ENCODE data around the gene TLR5. TPM values are rescaled to one million over a fixed set of nuclear protein-coding genes. Genes with fewer than 3 reads are reported as not detected.
"Not testable (repeated sequence)": the region's sequence is repeated elsewhere in the genome, so short reads cannot be mapped to it uniquely, and the experiment has no call there.

TLR5 gene
- total and polyA plus RNA-seq, 9 donors = 7.7 to 38.8 (median 22.3) TPM

DNA sequence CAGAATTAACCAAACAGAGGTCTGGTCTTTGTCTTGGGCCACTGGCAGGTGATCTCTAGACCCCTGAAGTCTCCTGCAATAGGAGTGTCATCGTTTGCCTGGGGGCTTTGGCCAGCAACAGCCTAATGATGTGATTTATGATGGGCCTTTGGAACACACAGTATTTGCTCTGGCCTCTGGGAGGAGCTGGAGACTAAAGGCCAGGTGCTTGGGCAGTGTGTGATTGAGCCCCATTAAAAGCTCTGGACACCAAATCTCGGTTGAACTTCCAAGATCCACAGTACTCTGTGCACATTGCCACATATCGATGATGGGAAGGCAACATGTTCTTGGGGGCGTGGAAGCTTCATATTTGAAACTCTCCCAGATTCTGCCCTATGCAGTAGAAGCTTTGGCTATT, 32.0 kb upstream of the TLR5 start:
- Histone ChIP-seq H3K9me3 (no peaks in the 10 kb centered on the region), H3K4me1 (ENCODE audit: insufficient read depth) (no peaks in the 10 kb centered on the region), H3K4me3 (no peak overlapping the region), H3K27me3 (no peaks in the 10 kb centered on the region), H3K27ac (no peak overlapping the region), H3K36me3 (no peaks in the 10 kb centered on the region)
- intact Hi-C loops (cut with DNase I) = no loop called here
- WGBS, 3 donors = 54 to 60% (median 58%) methylated on average over 4 of the region's 4 CpGs
- TF ChIP-seq EP300 (IDR thresholded peaks at IDR 0.05) (no peak), POLR2A (IDR thresholded peaks at IDR 0.05) (no peak)
- TF ChIP-seq, protein P1, sequence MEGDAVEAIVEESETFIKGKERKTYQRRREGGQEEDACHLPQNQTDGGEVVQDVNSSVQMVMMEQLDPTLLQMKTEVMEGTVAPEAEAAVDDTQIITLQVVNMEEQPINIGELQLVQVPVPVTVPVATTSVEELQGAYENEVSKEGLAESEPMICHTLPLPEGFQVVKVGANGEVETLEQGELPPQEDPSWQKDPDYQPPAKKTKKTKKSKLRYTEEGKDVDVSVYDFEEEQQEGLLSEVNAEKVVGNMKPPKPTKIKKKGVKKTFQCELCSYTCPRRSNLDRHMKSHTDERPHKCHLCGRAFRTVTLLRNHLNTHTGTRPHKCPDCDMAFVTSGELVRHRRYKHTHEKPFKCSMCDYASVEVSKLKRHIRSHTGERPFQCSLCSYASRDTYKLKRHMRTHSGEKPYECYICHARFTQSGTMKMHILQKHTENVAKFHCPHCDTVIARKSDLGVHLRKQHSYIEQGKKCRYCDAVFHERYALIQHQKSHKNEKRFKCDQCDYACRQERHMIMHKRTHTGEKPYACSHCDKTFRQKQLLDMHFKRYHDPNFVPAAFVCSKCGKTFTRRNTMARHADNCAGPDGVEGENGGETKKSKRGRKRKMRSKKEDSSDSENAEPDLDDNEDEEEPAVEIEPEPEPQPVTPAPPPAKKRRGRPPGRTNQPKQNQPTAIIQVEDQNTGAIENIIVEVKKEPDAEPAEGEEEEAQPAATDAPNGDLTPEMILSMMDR (IDR thresholded peaks at IDR 0.05) = no peak
- DNase-seq = no peak

DNA sequence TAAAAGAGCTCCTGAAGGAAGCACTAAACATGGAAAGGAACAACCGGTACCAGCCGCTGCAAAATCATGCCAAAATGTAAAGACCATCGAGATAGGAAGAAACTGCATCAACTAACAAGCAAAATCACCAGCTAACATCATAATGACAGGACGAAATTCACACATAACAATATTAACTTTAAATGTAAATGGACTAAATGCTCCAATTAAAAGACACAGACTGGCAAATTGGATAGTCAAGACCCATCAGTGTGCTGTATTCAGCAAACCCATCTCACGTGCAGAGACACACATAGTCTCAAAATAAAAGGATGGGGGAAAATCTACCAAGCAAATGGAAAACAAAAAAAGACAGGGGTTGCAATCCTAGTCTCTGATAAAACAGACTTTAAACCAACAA, 26.4 kb upstream of the TLR5 start:
- DNase-seq; H3K36me3 ChIP-seq; H3K27ac ChIP-seq; intact Hi-C loops (cut with DNase I); H3K27me3 ChIP-seq; H3K9me3 ChIP-seq; H3K4me3 ChIP-seq; H3K4me1 ChIP-seq (ENCODE audit: insufficient read depth): not testable (repeated sequence)
- 85 to 90% (median 89%) methylated on average over 5 of the region's 5 CpGs for WGBS, 3 donors

DNA sequence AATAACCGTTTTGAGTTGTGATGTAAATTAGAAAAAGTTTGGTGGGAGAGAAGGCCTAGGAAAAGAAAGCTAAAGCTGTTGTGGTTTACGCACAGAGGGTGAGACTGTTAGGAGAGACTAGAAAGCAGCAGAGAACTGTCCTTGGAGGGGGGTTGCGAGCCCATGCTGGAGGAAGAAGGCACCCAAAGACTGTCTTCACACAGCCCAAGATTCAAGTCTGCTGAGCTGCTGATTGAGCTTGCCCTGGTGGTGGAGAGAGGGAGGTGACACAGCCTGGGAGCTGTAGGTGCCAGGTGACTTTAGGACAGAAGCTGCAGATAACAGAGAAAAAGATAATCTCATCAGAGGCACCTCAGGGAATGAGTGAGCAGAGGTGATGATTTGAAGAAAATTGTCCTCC, 18.3 kb upstream of the TLR5 start:
- Histone ChIP-seq H3K27ac (no peak overlapping the region), H3K4me3 (no peak overlapping the region), H3K36me3 (no peaks in the 10 kb centered on the region), H3K27me3 (no peaks in the 10 kb centered on the region), H3K9me3 (no peaks in the 10 kb centered on the region), H3K4me1 (ENCODE audit: insufficient read depth) (no peaks in the 10 kb centered on the region)
- no peak for DNase-seq
- 78 to 89% (median 88%) methylated on average over 3 of the region's 3 CpGs for WGBS, 3 donors
- intact Hi-C loops (cut with DNase I) = no loop called here
- TF ChIP-seq, protein P1 (IDR thresholded peaks at IDR 0.05) = no peak
- no peak for TF ChIP-seq EP300 (IDR thresholded peaks at IDR 0.05)
- TF ChIP-seq POLR2A (IDR thresholded peaks at IDR 0.05) = no peak

DNA sequence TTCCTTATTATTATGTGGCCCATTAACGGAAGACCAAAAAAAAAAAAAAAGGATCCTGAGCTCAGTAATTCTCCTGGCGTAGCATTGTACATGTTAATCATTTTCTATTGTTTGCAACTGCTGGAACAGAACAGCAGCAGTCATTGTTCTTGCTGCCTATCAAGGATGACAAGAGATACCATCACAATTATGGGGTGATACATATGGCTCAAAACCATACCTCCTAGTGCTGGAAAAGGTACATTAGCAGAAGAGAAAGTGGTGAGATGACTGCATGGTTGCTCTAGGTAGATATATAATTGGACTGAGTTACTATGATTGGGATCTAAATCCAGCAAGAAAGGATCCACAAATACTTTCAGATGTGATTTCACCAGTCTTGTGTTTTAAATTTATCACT, 13.3 kb upstream of the TLR5 start:
- WGBS, 3 donors = 90 to 99% (median 96%) methylated on average over 2 of the region's 2 CpGs
- H3K4me3 ChIP-seq = no peak overlapping the region
- no peaks in the 10 kb centered on the region for H3K27me3 ChIP-seq
- intact Hi-C loops (cut with DNase I) = no loop called here
- H3K36me3 ChIP-seq = no peaks in the 10 kb centered on the region
- no peak for DNase-seq
- H3K4me1 ChIP-seq (ENCODE audit: insufficient read depth) = no peaks in the 10 kb centered on the region
- no peak for TF ChIP-seq POLR2A (IDR thresholded peaks at IDR 0.05)
- no peak for TF ChIP-seq EP300 (IDR thresholded peaks at IDR 0.05)
- TF ChIP-seq, protein P1 (IDR thresholded peaks at IDR 0.05) = no peak
- H3K27ac ChIP-seq = no peak overlapping the region
- no peaks in the 10 kb centered on the region for H3K9me3 ChIP-seq

DNA sequence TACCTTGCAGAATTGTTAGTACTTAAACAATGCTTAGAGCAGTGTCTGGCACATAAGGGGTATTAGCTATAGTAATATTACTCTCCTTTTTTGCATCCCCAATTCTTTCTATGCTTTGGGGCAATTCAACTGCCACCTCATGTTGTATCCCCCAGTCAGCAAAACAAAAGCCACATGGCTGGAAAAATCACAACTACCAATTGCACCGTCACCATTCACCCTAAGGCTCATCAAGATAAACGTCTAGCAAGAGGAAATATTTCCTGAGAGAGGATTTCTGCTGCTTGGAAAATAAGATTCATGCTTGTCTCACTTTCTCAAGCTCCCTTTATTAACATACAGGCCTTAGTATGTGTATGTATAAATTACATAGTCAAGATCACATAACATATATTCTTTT, 12.1 kb upstream of the TLR5 start:
- H3K4me1 ChIP-seq (ENCODE audit: insufficient read depth) = no peaks in the 10 kb centered on the region
- no peaks in the 10 kb centered on the region for H3K9me3 ChIP-seq
- no peak overlapping the region for H3K27ac ChIP-seq
- no peaks in the 10 kb centered on the region for H3K27me3 ChIP-seq
- H3K4me3 ChIP-seq = no peak overlapping the region
- DNase-seq = no peak
- TF ChIP-seq, protein P1 (IDR thresholded peaks at IDR 0.05) = no peak
- TF ChIP-seq POLR2A (IDR thresholded peaks at IDR 0.05) (no peak), EP300 (IDR thresholded peaks at IDR 0.05) (no peak)
- 66 to 73% (median 70%) methylated on average over 2 of the region's 2 CpGs for WGBS, 3 donors
- no peaks in the 10 kb centered on the region for H3K36me3 ChIP-seq
- intact Hi-C loops (cut with DNase I) = no loop called here
